Mesothelial cell of epicardium (in vitro differentiated cells): Measurements from ENCODE around the gene MEIS1. TPM values are rescaled to one million over a fixed set of nuclear protein-coding genes. Genes with fewer than 3 reads are reported as not detected.

ENCODE experiments used
- DNase-seq, 2 experiments: peaks; one replicate each; pipeline ENCODE4 v3.0.0; 2021; ENCODE audit warnings: low spot score in 2 of 2; ENCODE audit not compliant: unreplicated experiment in 2 of 2
- H3K27ac Mint-ChIP-seq: 2 replicates; pipeline ENCODE4 v1.8.0; 2021; ENCODE audit warnings: mixed read lengths
- H3K27me3 Mint-ChIP-seq: 2 replicates; pipeline ENCODE4 v1.8.0; 2021; ENCODE audit warnings: low read depth, mixed read lengths
- H3K36me3 Mint-ChIP-seq: 2 replicates; pipeline ENCODE4 v1.8.0; 2021; ENCODE audit warnings: mixed read lengths
- H3K4me1 Mint-ChIP-seq: 2 replicates; pipeline ENCODE4 v1.8.0; 2021; ENCODE audit warnings: mixed read lengths
- H3K4me3 Mint-ChIP-seq: 2 replicates; pipeline ENCODE4 v1.8.0; 2021; ENCODE audit warnings: mild to moderate bottlenecking, moderate library complexity, mixed read lengths
- H3K9me3 Mint-ChIP-seq: 2 replicates; pipeline ENCODE4 v1.8.0; 2021; ENCODE audit warnings: mixed read lengths
- CTCF ChIP-seq: fragments of 200-600 bp; sonication (generic); IDR thresholded peaks from one replicate; pipeline ENCODE4 v1.5.0; 2021; ENCODE audit warnings: antibody characterized with exemption; ENCODE audit not compliant: unreplicated experiment
- total RNA-seq: library from RNA; stranded (reverse); gene quantifications from 3 replicates; pipeline ENCODE4 v1.2.1, GENCODE V29; 2021

MEIS1 gene
- total RNA-seq, 1 donor from 2014 or later, result 324 TPM

- peaks cover 83% of the 10 kb centered on the region for H3K4me1 Mint-ChIP-seq
- H3K27me3 Mint-ChIP-seq, result no peaks in the 10 kb centered on the region
- H3K36me3 Mint-ChIP-seq, result peaks cover 26% of the 10 kb centered on the region
- no peaks in the 10 kb centered on the region for H3K9me3 Mint-ChIP-seq
- no peak overlapping the region for H3K4me3 Mint-ChIP-seq
- H3K27ac Mint-ChIP-seq, result peak overlapping the region; percentile 91
- no peak for TF ChIP-seq CTCF
- DNase-seq, result no peak
Measured at GRCh38 chr2:66496670-66497420, 61.9 kb downstream of the MEIS1 start.

- no peak for DNase-seq
- Mint-ChIP-seq H3K4me3 (no peak overlapping the region), H3K27ac (peak overlapping the region; percentile 58), H3K36me3 (peaks cover 25% of the 10 kb centered on the region), H3K4me1 (peaks cover 83% of the 10 kb centered on the region), H3K9me3 (no peaks in the 10 kb centered on the region), H3K27me3 (no peaks in the 10 kb centered on the region)
- TF ChIP-seq CTCF, result no peak
Measured at GRCh38 chr2:66497431-66498288, 62.7 kb downstream of the MEIS1 start.

GRCh38 chr2:66498289-66498975 is 63.5 kb downstream of the MEIS1 start:
- DNase-seq, result no peak
- H3K27ac Mint-ChIP-seq, result peak overlapping the region; percentile 36

GRCh38 chr2:66501267-66501666 is 66.3 kb downstream of the MEIS1 start:
- Mint-ChIP-seq H3K36me3 (peaks cover 23% of the 10 kb centered on the region), H3K27ac (no peak overlapping the region), H3K4me3 (no peak overlapping the region), H3K9me3 (no peaks in the 10 kb centered on the region), H3K27me3 (no peaks in the 10 kb centered on the region), H3K4me1 (peaks cover 59% of the 10 kb centered on the region)
- DNase-seq, result no peak
- no peak for TF ChIP-seq CTCF

More at GRCh38 chr2:66498289-66498975, 63.5 kb downstream of the MEIS1 start:
- TF ChIP-seq CTCF, result no peak
- Mint-ChIP-seq H3K9me3 (no peaks in the 10 kb centered on the region), H3K36me3 (peaks cover 30% of the 10 kb centered on the region), H3K4me3 (no peak overlapping the region), H3K4me1 (peaks cover 76% of the 10 kb centered on the region), H3K27me3 (no peaks in the 10 kb centered on the region)

- peaks cover 64% of the 10 kb centered on the region for H3K4me1 Mint-ChIP-seq
- DNase-seq, result no peak
- no peaks in the 10 kb centered on the region for H3K27me3 Mint-ChIP-seq
- peaks cover 14% of the 10 kb centered on the region for H3K36me3 Mint-ChIP-seq
- peak overlapping the region; percentile 65 for H3K27ac Mint-ChIP-seq
- H3K9me3 Mint-ChIP-seq, result no peaks in the 10 kb centered on the region
- TF ChIP-seq CTCF, result no peak
- H3K4me3 Mint-ChIP-seq, result no peak overlapping the region
Measured at GRCh38 chr2:66506265-66506664, 71.3 kb downstream of the MEIS1 start.
